Prostate gland (tissue), 2 donors: ENCODE measurements around the gene FOXS1. TPM values are rescaled to one million over a fixed set of nuclear protein-coding genes. Genes with fewer than 3 reads are reported as not detected.

Experiments used
- DNase-seq: peaks from one replicate; pipeline ENCODE4 v3.0.0-alpha.2; 2019; ENCODE audit warnings: low spot score
- H3K27ac ChIP-seq, 2 donors: fragments of 200-600 bp; sonication (generic); 2 replicates each; pipeline ENCODE4 v1.5.1; 2017 to 2019
- H3K27me3 ChIP-seq: fragments of 200-600 bp; sonication (generic); replicated peaks from 2 replicates; pipeline ENCODE4 v1.5.1; 2019; ENCODE audit not compliant: insufficient read depth
- H3K36me3 ChIP-seq, 2 donors: fragments of 200-600 bp; sonication (generic); 1 replicate in 1 of 2; 2 replicates in 1 of 2; pipeline versions ENCODE4 v1.5.1 to v1.8.1; 2017 to 2019
- H3K4me1 ChIP-seq: fragments of 200-600 bp; sonication (generic); replicated peaks from 2 replicates; pipeline ENCODE4 v1.5.1; 2019
- H3K4me3 ChIP-seq, 2 donors: fragments of 200-600 bp; sonication (generic); 2 replicates each; pipeline ENCODE4 v1.5.1; 2017 to 2019
- H3K9me3 ChIP-seq: fragments of 200-600 bp; sonication (generic); 2 replicates; pipeline ENCODE4 v1.5.1; 2017
- CTCF ChIP-seq, 4 experiments: fragments of 200-600 bp in 2 of 4; fragments of 450-650 bp in 2 of 4; sonication (generic) in 2 of 4; IDR thresholded peaks; 1 replicate in 3 of 4; 2 replicates in 1 of 4; pipeline ENCODE4 v1.5.1; 2016 to 2019; ENCODE audit warnings: antibody characterized with exemption in 4 of 4, mild to moderate bottlenecking in 2 of 4, moderate library complexity in 2 of 4
- POLR2A ChIP-seq: fragments of 450-650 bp; IDR thresholded peaks from one replicate; pipeline ENCODE4 v1.6.1; 2016; ENCODE audit warnings: antibody characterized with exemption, mild to moderate bottlenecking
- POLR2AphosphoS5 ChIP-seq: sonication (generic); formaldehyde crosslinking; IDR thresholded peaks from one replicate; pipeline ENCODE4 v1.6.1; 2017; ENCODE audit warnings: antibody characterized with exemption
- WGBS: methylation state at CpG from one replicate; pipeline ENCODE4 v1.1.5; 2018; 5-methylcytosine and 5-hydroxymethylcytosine counted together
- intact Hi-C: fragments of 100-400 bp; cut with DNase I; formaldehyde crosslinking; loops from one replicate; pipeline ENCODE4 v1.14.2; 2022
- total RNA-seq, 2 donors: library from RNA; depleted of rRNA; stranded (reverse); fragments of >200 nt; gene quantifications; one replicate each; pipeline ENCODE4 v1.1.0, GENCODE V29; 2016

Gene FOXS1
- total RNA-seq, 2 donors from 2014 or later: 8.3 TPM; not detected in 1

- H3K4me3 ChIP-seq: no peak overlapping the region
- H3K27me3 ChIP-seq: no peaks in the 10 kb centered on the region
- H3K4me1 ChIP-seq: no peaks in the 10 kb centered on the region
- 67% methylated on average over 28 of the region's 28 CpGs for WGBS
- intact Hi-C loops: no loop called here
- no peaks in the 10 kb centered on the region for H3K36me3 ChIP-seq
- TF ChIP-seq POLR2A (no peak), CTCF (IDR thresholded peaks at IDR 0.05) (no peak), POLR2AphosphoS5 (no peak)
- DNase-seq: no peak
- H3K9me3 ChIP-seq: no peaks in the 10 kb centered on the region
- no peak overlapping the region for H3K27ac ChIP-seq
These were observed 586 bp downstream of the FOXS1 start for GRCh38 chr20:31844737-31845299.

GRCh38 chr20:31843881-31844280 lies 1.5 kb downstream of the FOXS1 start:
- TF ChIP-seq POLR2AphosphoS5 (no peak), CTCF (IDR thresholded peaks at IDR 0.05) (no peak), POLR2A (no peak)
- H3K4me3 ChIP-seq: no peak overlapping the region
- DNase-seq: no peak
- intact Hi-C loops: no loop called here
- no peaks in the 10 kb centered on the region for H3K9me3 ChIP-seq
- no peak overlapping the region for H3K27ac ChIP-seq
- 66% methylated on average over 5 of the region's 5 CpGs for WGBS
- no peaks in the 10 kb centered on the region for H3K36me3 ChIP-seq
- no peaks in the 10 kb centered on the region for H3K4me1 ChIP-seq
- no peaks in the 10 kb centered on the region for H3K27me3 ChIP-seq

GRCh38 chr20:31843288-31843687 lies 2.1 kb downstream of the FOXS1 start:
- no peaks in the 10 kb centered on the region for H3K9me3 ChIP-seq
- WGBS: 84% methylated on average over 6 of the region's 6 CpGs
- H3K36me3 ChIP-seq: no peaks in the 10 kb centered on the region
- H3K4me1 ChIP-seq: no peaks in the 10 kb centered on the region
- intact Hi-C loops: no loop called here
- no peak overlapping the region for H3K4me3 ChIP-seq
- H3K27ac ChIP-seq: no peak overlapping the region
- DNase-seq: no peak
- H3K27me3 ChIP-seq: no peaks in the 10 kb centered on the region
- TF ChIP-seq POLR2AphosphoS5: no peak
- no peak for TF ChIP-seq POLR2A
- no peak for TF ChIP-seq CTCF (IDR thresholded peaks at IDR 0.05)

- 55% methylated on average over 11 of the region's 12 CpGs for WGBS
- intact Hi-C loops: no loop called here
- no peaks in the 10 kb centered on the region for H3K36me3 ChIP-seq
- no peak for DNase-seq
- H3K4me1 ChIP-seq: no peaks in the 10 kb centered on the region
- no peaks in the 10 kb centered on the region for H3K9me3 ChIP-seq
- TF ChIP-seq POLR2A (no peak), CTCF (IDR thresholded peaks at IDR 0.05) (no peak), POLR2AphosphoS5 (no peak)
- H3K4me3 ChIP-seq: no peak overlapping the region
- no peaks in the 10 kb centered on the region for H3K27me3 ChIP-seq
- peak overlapping the region in 1 of 2 donors; percentile 5 for H3K27ac ChIP-seq
These were observed 2.8 kb downstream of the FOXS1 start for GRCh38 chr20:31842471-31843157.

GRCh38 chr20:31841928-31842327 lies 3.5 kb downstream of the FOXS1 start:
- H3K27ac ChIP-seq: peak overlapping the region in 1 of 2 donors; percentile 5
- intact Hi-C loops: no loop called here
- H3K4me3 ChIP-seq: no peak overlapping the region
- H3K27me3 ChIP-seq: no peaks in the 10 kb centered on the region
- no peaks in the 10 kb centered on the region for H3K36me3 ChIP-seq
- no peaks in the 10 kb centered on the region for H3K9me3 ChIP-seq
- TF ChIP-seq POLR2AphosphoS5: no peak
- 49% methylated on average over 8 of the region's 8 CpGs for WGBS
- H3K4me1 ChIP-seq: no peaks in the 10 kb centered on the region
- DNase-seq: no peak
